Gastrocnemius medialis (tissue), 4 donors: Measurements from ENCODE around the gene NDUFC2. TPM values are rescaled to one million over a fixed set of nuclear protein-coding genes. Genes with fewer than 3 reads are reported as not detected.

Experiments
- ATAC-seq, 2 donors: fragments of 150-250 bp; one replicate each; pipeline ENCODE4 v1.9.1; 2016
- DNase-seq, 2 donors: peaks; one replicate each; pipeline ENCODE4 v3.0.0-alpha.2; 2019
- H3K27ac ChIP-seq, 4 donors: fragments of 200-600 bp; sonication (generic); 1 replicate in 1 of 4; 2 replicates in 3 of 4; pipeline ENCODE4 v1.5.1; 2016 to 2018; ENCODE audit warnings: mild to moderate bottlenecking in 2 of 4, moderate library complexity in 1 of 4
- H3K27me3 ChIP-seq, 3 donors: fragments of 200-600 bp; sonication (generic) in 2 of 3; 1 replicate in 1 of 3; 2 replicates in 2 of 3; pipeline versions ENCODE4 v1.5.1 to v1.6.0; 2016 to 2019; ENCODE audit warnings: mild to moderate bottlenecking in 1 of 3, moderate library complexity in 1 of 3
- H3K36me3 ChIP-seq, 2 donors: fragments of 200-600 bp; sonication (generic) in 1 of 2; one replicate each; pipeline ENCODE4 v1.5.1; 2017 to 2018
- H3K4me1 ChIP-seq, 2 donors: fragments of 200-600 bp; sonication (generic) in 1 of 2; one replicate each; pipeline ENCODE4 v1.5.1; 2016 to 2017; ENCODE audit warnings: mild to moderate bottlenecking in 2 of 2
- H3K4me3 ChIP-seq, 4 donors: fragments of 200-600 bp; sonication (generic) in 3 of 4; 1 replicate in 1 of 4; 2 replicates in 3 of 4; pipeline ENCODE4 v1.5.1; 2016 to 2019; ENCODE audit warnings: mild to moderate bottlenecking in 2 of 4
- H3K9me3 ChIP-seq, 3 donors: fragments of 200-600 bp; sonication (generic) in 2 of 3; 1 replicate in 1 of 3; 2 replicates in 2 of 3; pipeline ENCODE4 v1.5.1; 2016 to 2019
- CTCF ChIP-seq, 5 experiments: fragments of 450-650 bp in 3 of 5; fragments of 200-600 bp in 2 of 5; sonication (generic) in 2 of 5; IDR thresholded peaks in 4 of 5; conservative IDR thresholded peaks in 1 of 5; 1 replicate in 4 of 5; 2 replicates in 1 of 5; pipeline ENCODE4 v1.5.1; 2016 to 2019; ENCODE audit warnings: antibody characterized with exemption in 5 of 5, mild to moderate bottlenecking in 3 of 5, moderate library complexity in 3 of 5
- POLR2A ChIP-seq, 2 donors: fragments of 450-650 bp; IDR thresholded peaks; one replicate each; pipeline ENCODE4 v1.6.1; 2017; ENCODE audit warnings: antibody characterized with exemption in 2 of 2, mild to moderate bottlenecking in 2 of 2, moderate library complexity in 2 of 2
- in situ Hi-C, 4 donors: fragments of 200-750 bp; cut with MboI; loops; one replicate each; pipeline versions ENCODE4 v1.15.0 to v1.8.0; 2017; ENCODE audit warnings: low sequenced_read_pairs in 4 of 4
- intact Hi-C: fragments of 100-400 bp; cut with DNase I; formaldehyde crosslinking; loops from one replicate; pipeline ENCODE4 v1.15.1; 2023; ENCODE audit warnings: low total_unique reads
- total RNA-seq, 4 donors: library from RNA; depleted of rRNA; stranded (reverse); fragments of >200 nt; gene quantifications; one replicate each; pipeline versions ENCODE4 v1.1.0 to v1.2.3, GENCODE V29; 2016

The NDUFC2 gene
- total RNA-seq, 4 donors from 2014 or later, result 83.7 to 207 (median 156) TPM

DNA sequence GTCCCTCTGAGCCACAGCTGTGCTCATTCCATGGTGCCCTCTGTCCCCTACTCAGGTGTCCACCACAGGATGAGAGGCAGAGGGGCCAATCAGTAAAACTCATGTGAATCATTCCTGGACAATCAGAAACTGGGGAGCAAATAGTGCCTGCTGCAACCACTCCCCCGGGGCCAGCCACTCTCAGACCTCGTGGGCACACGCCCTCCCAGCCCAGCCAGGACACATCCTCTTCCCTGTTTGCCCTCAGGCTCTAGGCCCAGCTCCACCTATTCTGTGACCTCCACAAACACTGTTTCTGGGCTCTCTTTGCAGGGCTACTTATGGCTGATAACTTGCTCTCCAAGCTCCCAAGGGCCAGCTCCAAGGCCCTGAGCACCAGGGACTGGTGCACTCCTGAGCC is 42.6 kb downstream of the NDUFC2 start:
- Histone ChIP-seq H3K4me3 (no peak overlapping the region), H3K27ac (no peak overlapping the region), H3K4me1 (peaks cover 0 to 8% of the 10 kb centered on the region in 2 donors), H3K36me3 (no peaks in the 10 kb centered on the region), H3K9me3 (no peaks in the 10 kb centered on the region), H3K27me3 (no peaks in the 10 kb centered on the region)
- intact Hi-C loops, result no loop called here
- ATAC-seq (no peak), DNase-seq (no peak)
- TF ChIP-seq POLR2A (IDR thresholded peaks at IDR 0.05) (no peak), CTCF (IDR thresholded peaks at IDR 0.05 in 4 of 5, conservative IDR thresholded peaks at IDR 0.05 in 1 of 5) (no peak)
- in situ Hi-C loops, result no loop called here

GRCh38 chr11:78036313-78036712 is 43.3 kb downstream of the NDUFC2 start:
- no peak overlapping the region for H3K4me3 ChIP-seq
- intact Hi-C loops, result no loop called here
- no peak for DNase-seq

GRCh38 chr11:78034623-78035022 is 45.0 kb downstream of the NDUFC2 start:
- intact Hi-C loops, result no loop called here
- no peak overlapping the region for H3K4me3 ChIP-seq
- peaks cover under 1 to 4% of the 10 kb centered on the region in 2 donors for H3K4me1 ChIP-seq
- ATAC-seq, result no peak
- no peaks in the 10 kb centered on the region for H3K27me3 ChIP-seq
- no peaks in the 10 kb centered on the region for H3K36me3 ChIP-seq
- TF ChIP-seq CTCF (IDR thresholded peaks at IDR 0.05 in 4 of 5, conservative IDR thresholded peaks at IDR 0.05 in 1 of 5) (no peak), POLR2A (IDR thresholded peaks at IDR 0.05) (no peak)
- H3K27ac ChIP-seq, result no peak overlapping the region
- in situ Hi-C loops, result no loop called here
- H3K9me3 ChIP-seq, result no peaks in the 10 kb centered on the region
- DNase-seq, result no peak

More at GRCh38 chr11:78036313-78036712, 43.3 kb downstream of the NDUFC2 start:
- H3K9me3 ChIP-seq, result no peaks in the 10 kb centered on the region
- no peak overlapping the region for H3K27ac ChIP-seq
- no peak for ATAC-seq
- in situ Hi-C loops, result no loop called here
- H3K36me3 ChIP-seq, result no peaks in the 10 kb centered on the region
- TF ChIP-seq POLR2A (IDR thresholded peaks at IDR 0.05), result no peak
- no peak for TF ChIP-seq CTCF (IDR thresholded peaks at IDR 0.05 in 4 of 5, conservative IDR thresholded peaks at IDR 0.05 in 1 of 5)
- peaks cover 0 to 8% of the 10 kb centered on the region in 2 donors for H3K4me1 ChIP-seq
- no peaks in the 10 kb centered on the region for H3K27me3 ChIP-seq

DNA sequence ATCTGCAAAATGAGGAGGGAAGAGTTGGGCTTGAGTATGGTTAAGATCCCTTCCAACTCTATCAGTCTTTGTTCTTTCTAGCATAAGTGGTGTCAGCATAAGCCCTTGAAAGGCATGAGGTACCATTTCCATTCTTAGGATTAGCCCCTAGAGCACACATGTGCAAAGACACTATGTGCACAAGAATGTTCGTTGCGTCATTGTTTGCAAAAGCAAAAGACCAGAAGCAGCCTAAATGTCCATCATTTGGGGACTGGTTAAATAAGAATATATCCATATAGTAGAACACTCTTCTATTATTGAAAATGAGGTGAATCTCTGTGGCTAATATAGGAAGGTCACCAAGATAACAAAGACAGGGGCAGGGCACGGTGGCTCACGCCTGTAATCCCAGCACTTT is 46.6 kb downstream of the NDUFC2 start:
- in situ Hi-C loops, result no loop called here
- no peak for DNase-seq
- no peak overlapping the region for H3K27ac ChIP-seq
- no peak overlapping the region for H3K4me3 ChIP-seq
- peaks cover 0 to 4% of the 10 kb centered on the region in 2 donors for H3K4me1 ChIP-seq
- intact Hi-C loops, result no loop called here
- H3K36me3 ChIP-seq, result no peaks in the 10 kb centered on the region
- no peaks in the 10 kb centered on the region for H3K27me3 ChIP-seq
- no peaks in the 10 kb centered on the region for H3K9me3 ChIP-seq
- ATAC-seq, result no peak
- TF ChIP-seq CTCF (IDR thresholded peaks at IDR 0.05 in 4 of 5, conservative IDR thresholded peaks at IDR 0.05 in 1 of 5) (no peak), POLR2A (IDR thresholded peaks at IDR 0.05) (no peak)

DNA sequence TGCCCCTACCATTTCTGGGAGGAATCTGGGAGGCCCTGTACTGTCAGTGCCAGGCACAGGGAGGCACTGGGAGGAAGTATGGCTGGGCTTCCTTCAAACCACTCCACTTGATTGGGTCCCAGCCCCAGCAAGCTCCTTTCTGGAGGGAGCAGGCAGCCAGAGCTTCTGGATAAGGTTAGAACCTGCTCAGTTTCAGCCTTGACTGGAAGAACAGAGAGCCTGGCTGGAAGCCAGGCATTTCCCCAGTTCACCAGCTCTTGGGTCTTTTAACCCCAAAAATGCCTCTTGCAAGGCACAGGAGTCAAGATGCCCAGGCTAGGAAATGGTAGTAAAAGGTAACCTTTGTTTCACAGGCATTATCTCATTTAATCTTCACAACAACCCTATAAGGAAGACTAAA is 47.6 kb downstream of the NDUFC2 start:
- no peaks in the 10 kb centered on the region for H3K9me3 ChIP-seq
- no peak for DNase-seq
- H3K36me3 ChIP-seq, result no peaks in the 10 kb centered on the region
- ATAC-seq, result no peak
- H3K27me3 ChIP-seq, result no peaks in the 10 kb centered on the region
- in situ Hi-C loops (no loop called here), intact Hi-C loops (no loop called here)
- no peak overlapping the region for H3K27ac ChIP-seq
- H3K4me3 ChIP-seq, result no peak overlapping the region
- H3K4me1 ChIP-seq, result peaks cover 0 to 4% of the 10 kb centered on the region in 2 donors
- no peak for TF ChIP-seq POLR2A (IDR thresholded peaks at IDR 0.05)
- no peak for TF ChIP-seq CTCF (IDR thresholded peaks at IDR 0.05 in 4 of 5, conservative IDR thresholded peaks at IDR 0.05 in 1 of 5)
